AG09309 (cell line): ENCODE data around the gene CCDC134.
"Not testable (repeated sequence)": the region's sequence is repeated elsewhere in the genome, so short reads cannot be mapped to it uniquely, and the experiment has no call there.

Experiments used
- DNase-seq: peaks from one replicate; pipeline ENCODE4 v3.0.0-alpha.2; 2010; ENCODE audit warnings: low read depth
- H3K4me3 ChIP-seq: 2 replicates; pipeline ENCODE4 v1.5.1; 2011; ENCODE audit warnings: mild to moderate bottlenecking, low read depth, low read length, moderate library complexity; ENCODE audit not compliant: control insufficient read depth
- CTCF ChIP-seq: IDR thresholded peaks from 2 replicates; pipeline ENCODE4 v1.5.1; 2011; ENCODE audit warnings: mild to moderate bottlenecking, low read depth, low read length, inconsistent platforms; ENCODE audit not compliant: insufficient read depth, control insufficient read depth; ENCODE audit errors: missing control alignments

The CCDC134 gene

GRCh38 chr22:41831828-41832552 lies 31.5 kb downstream of the CCDC134 start:
- DNase-seq = no peak
- H3K4me3 ChIP-seq = peak overlapping the region; percentile 58
- no peak for TF ChIP-seq CTCF

GRCh38 chr22:41832553-41833368 lies 32.3 kb downstream of the CCDC134 start, which contains the start of gene SREBF2:
SREBF2 (plus strand) TSS chr22:41833105; CDS start chr22:41833271, 166 bp downstream.
- H3K4me3 ChIP-seq = peak within 1 kb of the TSS; percentile 58
- DNase-seq = peak; percentile 95
- no peak for TF ChIP-seq CTCF

- no peak for TF ChIP-seq CTCF
- peak overlapping the region; percentile 58 for H3K4me3 ChIP-seq
- DNase-seq = no peak
These were observed 33.0 kb downstream of the CCDC134 start for GRCh38 chr22:41833369-41834004.

- peak overlapping the region; percentile 58 for H3K4me3 ChIP-seq
- no peak for DNase-seq
- TF ChIP-seq CTCF = no peak
These were observed 33.8 kb downstream of the CCDC134 start for GRCh38 chr22:41834005-41834944.

- not testable (repeated sequence) for DNase-seq, H3K4me3 ChIP-seq
These were observed 35.0 kb downstream of the CCDC134 start for GRCh38 chr22:41835462-41835861.

- no peak for TF ChIP-seq CTCF
- DNase-seq = no peak
- no peak overlapping the region for H3K4me3 ChIP-seq
These were observed 36.1 kb downstream of the CCDC134 start for GRCh38 chr22:41836551-41836950.
